ENCODE data around the gene KRT13. TPM values are rescaled to one million over a fixed set of nuclear protein-coding genes. Genes with fewer than 3 reads are reported as not detected.
"Not testable (repeated sequence)": the region's sequence is repeated elsewhere in the genome, so short reads cannot be mapped to it uniquely, and the experiment has no call there.

Gene KRT13
- total RNA-seq, result not detected

GRCh38 chr17:41505007-41505808 lies at the start of gene KRT13:
KRT13 (minus strand) TSS chr17:41505612; CDS start chr17:41505550, 62 bp downstream.
- no peaks in the 10 kb centered on the region for H3K9me3 Mint-ChIP-seq
- ATAC-seq (no peak), DNase-seq (ENCODE audit: low spot score in 2 of 2) (no peak)
- H3K36me3 Mint-ChIP-seq, result no peaks in the 10 kb centered on the region
- no peak within 1 kb of the TSS for H3K27ac Mint-ChIP-seq

DNA sequence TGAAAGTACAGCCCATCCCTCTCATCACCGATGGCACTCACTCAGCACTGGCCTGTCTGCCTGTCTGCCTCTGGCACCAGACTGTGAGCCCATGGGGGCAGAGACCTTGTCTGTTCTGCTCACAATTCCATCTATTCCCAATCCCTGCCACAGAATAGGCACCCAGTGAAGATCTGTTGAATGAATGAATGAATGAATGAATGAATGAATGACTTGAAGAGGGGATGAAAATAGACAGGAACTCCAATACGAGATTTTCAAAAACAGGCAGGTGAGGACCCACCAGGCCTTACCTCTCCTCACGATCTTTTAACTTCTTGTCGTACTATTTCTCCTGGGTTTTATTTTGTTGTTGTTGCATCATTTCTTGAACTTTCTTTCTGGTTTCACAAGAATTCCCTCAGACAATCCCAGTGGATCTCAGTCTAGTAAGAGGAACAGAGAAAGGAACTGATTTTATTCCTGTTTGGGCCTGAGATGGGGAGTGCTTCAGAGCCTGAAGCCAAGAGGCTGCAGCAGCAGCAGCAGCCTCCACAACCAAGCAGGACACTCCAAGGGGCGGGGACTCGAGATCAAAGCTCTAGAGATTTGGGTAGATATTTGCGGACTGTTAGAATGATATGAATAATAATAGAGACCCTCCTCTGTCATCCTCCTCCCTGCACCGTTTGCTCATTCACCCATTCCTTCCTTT lies 48.7 kb upstream of the KRT13 start:
- no peaks in the 10 kb centered on the region for H3K36me3 Mint-ChIP-seq
- DNase-seq (ENCODE audit: low spot score in 2 of 2), result no peak
- H3K27ac Mint-ChIP-seq, result no peak overlapping the region
- no peak for ATAC-seq
- H3K9me3 Mint-ChIP-seq, result no peaks in the 10 kb centered on the region

DNA sequence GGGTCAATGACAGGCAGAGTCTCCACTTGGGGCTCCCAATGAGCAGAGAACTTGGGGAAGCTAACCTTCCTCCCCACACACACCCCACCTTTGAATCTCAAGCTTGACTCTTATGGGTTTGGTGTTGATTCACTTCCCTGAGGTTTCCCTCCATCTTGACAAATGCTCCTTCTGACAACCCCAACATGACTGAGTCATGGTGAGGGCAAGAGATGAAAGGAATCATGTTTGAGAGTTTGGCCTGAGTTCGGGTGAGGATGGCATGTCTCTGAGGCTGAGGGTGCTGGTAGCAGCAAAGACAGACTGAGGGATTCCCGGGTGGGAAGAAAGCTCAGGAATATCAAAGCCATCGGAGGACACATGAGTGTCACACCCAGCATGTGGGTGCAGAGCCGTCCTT lies 47.8 kb upstream of the KRT13 start:
- DNase-seq (ENCODE audit: low spot score in 2 of 2), result no peak
- Mint-ChIP-seq H3K36me3 (no peaks in the 10 kb centered on the region), H3K9me3 (no peaks in the 10 kb centered on the region), H3K27ac (no peak overlapping the region)
- ATAC-seq, result peak in 1 of 2 donors; percentile 19

- ATAC-seq (no peak), DNase-seq (ENCODE audit: low spot score in 2 of 2) (no peak)
- Mint-ChIP-seq H3K9me3 (peaks cover 0 to 2% of the 10 kb centered on the region in 2 donors), H3K36me3 (peaks cover 0 to 4% of the 10 kb centered on the region in 2 donors), H3K27ac (no peak overlapping the region)
Observed at GRCh38 chr17:41552455-41552854, 47.0 kb upstream of the KRT13 start.

DNA sequence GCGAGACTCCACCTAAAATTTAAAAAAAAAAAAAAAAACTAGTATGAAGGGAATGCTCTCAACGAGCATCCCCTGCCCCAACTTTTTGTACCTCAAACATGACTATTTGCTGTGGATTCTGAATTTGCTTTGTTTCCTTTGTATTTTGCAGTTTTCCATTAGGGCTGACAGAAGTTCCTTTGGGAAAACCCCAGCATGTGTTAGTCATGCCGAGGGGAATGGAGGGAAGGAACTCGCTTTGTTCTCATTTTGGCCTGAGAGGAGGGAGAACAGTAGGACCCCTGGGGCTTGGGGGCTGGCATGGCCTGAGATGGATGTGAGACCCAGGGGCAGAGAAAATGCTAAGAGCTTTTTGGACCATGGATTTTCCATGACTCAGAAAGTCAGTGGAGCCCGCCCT lies 46.0 kb upstream of the KRT13 start:
- Mint-ChIP-seq H3K36me3 (peaks cover 0 to 14% of the 10 kb centered on the region in 2 donors), H3K27ac (no peak overlapping the region), H3K9me3 (peaks cover 0 to 9% of the 10 kb centered on the region in 2 donors)
- DNase-seq (ENCODE audit: low spot score in 2 of 2) (no peak), ATAC-seq (no peak)

- ATAC-seq (no peak), DNase-seq (ENCODE audit: low spot score in 2 of 2) (no peak)
- Mint-ChIP-seq H3K9me3 (peaks cover 0 to 9% of the 10 kb centered on the region in 2 donors), H3K36me3 (peaks cover 0 to 16% of the 10 kb centered on the region in 2 donors), H3K27ac (no peak overlapping the region)
Observed at GRCh38 chr17:41549596-41550039, 44.2 kb upstream of the KRT13 start.

GRCh38 chr17:41548844-41549595 lies 43.6 kb upstream of the KRT13 start:
- Mint-ChIP-seq H3K27ac (no peak overlapping the region), H3K36me3 (peaks cover 0 to 16% of the 10 kb centered on the region in 2 donors), H3K9me3 (peaks cover 0 to 9% of the 10 kb centered on the region in 2 donors)
- peak; percentile 72 to 82 for ATAC-seq
- peak; percentile 76 to 85 for DNase-seq (ENCODE audit: low spot score in 2 of 2)

GRCh38 chr17:41547921-41548843 lies 42.8 kb upstream of the KRT13 start:
- DNase-seq (ENCODE audit: low spot score in 2 of 2), result peak; percentile 64 to 77
- peak overlapping the region in 1 of 2 donors; percentile 16 for H3K27ac Mint-ChIP-seq
- ATAC-seq, result peak; percentile 84 to 91
- H3K9me3 Mint-ChIP-seq, result peaks cover 0 to 9% of the 10 kb centered on the region in 2 donors
- H3K36me3 Mint-ChIP-seq, result peaks cover 0 to 16% of the 10 kb centered on the region in 2 donors

GRCh38 chr17:41547378-41547841 lies 42.0 kb upstream of the KRT13 start:
- H3K36me3 Mint-ChIP-seq, result peaks cover 0 to 16% of the 10 kb centered on the region in 2 donors
- H3K27ac Mint-ChIP-seq, result peak overlapping the region in 1 of 2 donors; percentile 16
- H3K9me3 Mint-ChIP-seq, result peaks cover 0 to 9% of the 10 kb centered on the region in 2 donors
- ATAC-seq, result no peak
- no peak for DNase-seq (ENCODE audit: low spot score in 2 of 2)

DNA sequence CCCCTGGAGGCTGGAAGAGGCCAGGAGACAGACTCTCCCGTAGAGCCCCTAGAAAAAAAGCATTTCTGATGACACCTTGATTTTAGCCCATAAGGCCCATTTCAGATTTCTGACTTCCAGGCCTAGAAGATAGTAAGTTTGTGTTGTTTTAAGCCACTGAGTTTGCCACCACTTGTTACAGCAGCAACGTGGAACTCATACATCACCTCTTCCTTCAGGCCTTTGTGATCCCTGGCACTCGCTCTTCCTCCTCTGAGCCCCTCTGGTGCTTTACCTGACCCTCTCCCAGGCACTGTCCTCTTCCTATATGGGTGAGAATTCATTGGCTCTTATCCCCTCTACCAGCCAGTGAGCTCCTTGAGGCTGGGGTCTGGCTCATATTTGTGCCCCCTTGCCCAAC lies 41.4 kb upstream of the KRT13 start:
- peaks cover 0 to 16% of the 10 kb centered on the region in 2 donors for H3K36me3 Mint-ChIP-seq
- ATAC-seq (no peak), DNase-seq (ENCODE audit: low spot score in 2 of 2) (no peak)
- H3K9me3 Mint-ChIP-seq, result peaks cover 0 to 9% of the 10 kb centered on the region in 2 donors
- H3K27ac Mint-ChIP-seq, result peak overlapping the region in 1 of 2 donors; percentile 16

GRCh38 chr17:41545829-41546410 lies 40.5 kb upstream of the KRT13 start:
- DNase-seq (ENCODE audit: low spot score in 2 of 2) (no peak), ATAC-seq (no peak)
- H3K36me3 Mint-ChIP-seq, result peaks cover 0 to 16% of the 10 kb centered on the region in 2 donors
- H3K27ac Mint-ChIP-seq, result no peak overlapping the region
- H3K9me3 Mint-ChIP-seq, result peaks cover 0 to 9% of the 10 kb centered on the region in 2 donors

DNA sequence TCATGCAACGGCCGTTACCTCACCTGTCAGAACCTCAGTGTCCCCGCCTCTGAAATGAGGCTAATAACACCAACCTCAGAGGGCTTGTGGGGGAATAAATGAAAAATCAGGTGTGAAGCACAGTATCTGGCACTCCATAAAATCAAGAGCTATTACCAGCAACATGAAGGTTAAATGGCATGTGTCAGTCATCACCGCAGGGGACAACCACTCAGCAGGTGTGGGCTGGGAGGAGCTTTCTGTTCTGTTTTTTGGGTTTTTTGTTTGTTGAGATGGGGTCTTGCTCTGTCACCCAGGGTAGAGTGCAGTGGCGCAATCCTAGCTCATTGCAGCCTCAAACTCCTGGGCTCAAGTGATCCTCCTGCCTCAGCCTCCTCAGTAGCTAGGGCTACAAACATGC lies 39.5 kb upstream of the KRT13 start:
- Mint-ChIP-seq H3K36me3 (peaks cover 0 to 16% of the 10 kb centered on the region in 2 donors), H3K9me3 (peaks cover 0 to 9% of the 10 kb centered on the region in 2 donors), H3K27ac (no peak overlapping the region)
- no peak for ATAC-seq
- no peak for DNase-seq (ENCODE audit: low spot score in 2 of 2)

- ATAC-seq, result no peak
- Mint-ChIP-seq H3K9me3 (peaks cover 0 to 9% of the 10 kb centered on the region in 2 donors), H3K36me3 (peaks cover 0 to 16% of the 10 kb centered on the region in 2 donors), H3K27ac (no peak overlapping the region)
- no peak for DNase-seq (ENCODE audit: low spot score in 2 of 2)
Observed at GRCh38 chr17:41544491-41544892, 39.1 kb upstream of the KRT13 start.

DNA sequence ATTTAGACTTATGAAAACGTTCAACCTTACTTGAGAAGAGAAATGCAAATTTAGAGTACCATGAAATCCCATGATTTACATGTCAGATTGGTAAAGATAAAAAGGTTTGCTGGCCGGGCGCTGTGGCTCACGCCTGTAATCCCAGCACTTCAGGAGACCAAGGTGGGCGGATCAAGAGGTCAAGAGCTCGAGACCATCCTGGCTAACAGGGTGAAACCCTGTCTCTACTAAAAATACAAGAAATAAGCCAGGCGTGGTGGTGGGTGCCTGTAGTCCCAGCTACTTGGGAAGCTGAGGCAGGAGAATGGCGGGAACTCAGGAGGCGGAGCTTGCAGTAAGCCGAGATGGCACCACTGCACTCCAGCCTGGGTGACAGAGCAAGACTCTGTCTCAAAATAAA lies 37.4 kb upstream of the KRT13 start:
- not testable (repeated sequence) for H3K27ac Mint-ChIP-seq; ATAC-seq; DNase-seq (ENCODE audit: low spot score in 2 of 2); H3K9me3 Mint-ChIP-seq
- H3K36me3 Mint-ChIP-seq, result peaks cover 0 to 16% of the 10 kb centered on the region in 2 donors

DNA sequence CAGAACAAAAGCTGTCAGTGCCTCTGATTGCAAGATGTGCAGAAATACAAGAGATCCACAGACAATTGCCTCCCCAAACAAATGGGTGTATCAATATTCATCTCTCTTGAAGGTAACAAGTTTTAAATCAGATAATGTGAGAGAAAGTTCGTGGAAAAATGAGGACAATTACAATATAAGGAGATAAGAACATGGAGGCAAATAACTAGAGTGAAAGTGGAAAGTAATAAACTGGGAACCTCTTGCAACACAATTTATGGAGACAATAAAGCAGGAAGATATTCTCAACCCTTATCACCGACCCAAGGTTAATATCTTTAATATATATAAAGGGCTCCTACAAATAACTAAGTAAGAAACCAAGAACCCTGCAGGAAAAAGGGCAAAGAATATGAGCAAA lies 36.9 kb upstream of the KRT13 start:
- Mint-ChIP-seq H3K27ac (no peak overlapping the region), H3K36me3 (peaks cover 0 to 12% of the 10 kb centered on the region in 2 donors), H3K9me3 (peaks cover 0 to 6% of the 10 kb centered on the region in 2 donors)
- ATAC-seq (no peak), DNase-seq (ENCODE audit: low spot score in 2 of 2) (no peak)
